Fibroblast of upper back skin (primary cell): ENCODE results near the gene CNIH1.

Experiments
- DNase-seq: peaks from one replicate; pipeline ENCODE4 v3.0.0-alpha.2; 2013

The CNIH1 gene

GRCh38 chr14:54440873-54441868 is at the start of gene CNIH1:
TSS of gene CNIH1 (minus strand) at chr14:54441374. CDS start at chr14:54441327, 47 bp downstream.
- peak; percentile 92 for DNase-seq

- DNase-seq: no peak
Observed at GRCh38 chr14:54490445-54491175, 49.4 kb upstream of the CNIH1 start.

GRCh38 chr14:54489731-54490444 is 48.7 kb upstream of the CNIH1 start:
- DNase-seq: no peak

- no peak for DNase-seq
Observed at GRCh38 chr14:54489318-54489683, 48.1 kb upstream of the CNIH1 start.

GRCh38 chr14:54488646-54489317 is 47.6 kb upstream of the CNIH1 start, which contains the start of gene GMFB:
TSS of gene GMFB (minus strand) at chr14:54488980. CDS start at chr14:54488927, 53 bp downstream.
- peak; percentile 90 for DNase-seq

GRCh38 chr14:54488318-54488645 is 47.1 kb upstream of the CNIH1 start:
- DNase-seq: no peak

- peak; percentile 49 for DNase-seq
Observed at GRCh38 chr14:54487771-54488170, 46.6 kb upstream of the CNIH1 start.

GRCh38 chr14:54486685-54487084 is 45.5 kb upstream of the CNIH1 start:
- peak; percentile 19 for DNase-seq

GRCh38 chr14:54483846-54484245 is 42.7 kb upstream of the CNIH1 start:
- peak; percentile 23 for DNase-seq

- no peak for DNase-seq
Observed at GRCh38 chr14:54483073-54483745, 42.0 kb upstream of the CNIH1 start.

- no peak for DNase-seq
Observed at GRCh38 chr14:54481695-54482094, 40.5 kb upstream of the CNIH1 start.

- DNase-seq: no peak
Observed at GRCh38 chr14:54480830-54481562, 39.8 kb upstream of the CNIH1 start.

GRCh38 chr14:54478636-54479215 is 37.6 kb upstream of the CNIH1 start:
- no peak for DNase-seq

GRCh38 chr14:54475911-54476310 is 34.7 kb upstream of the CNIH1 start:
- DNase-seq: peak; percentile 47

- DNase-seq: no peak
Observed at GRCh38 chr14:54475187-54475899, 34.2 kb upstream of the CNIH1 start.

GRCh38 chr14:54474232-54474793 is 33.1 kb upstream of the CNIH1 start:
- no peak for DNase-seq

GRCh38 chr14:54472315-54472714 is 31.1 kb upstream of the CNIH1 start:
- DNase-seq: no peak

- DNase-seq: no peak
Observed at GRCh38 chr14:54471641-54472040, 30.5 kb upstream of the CNIH1 start.

GRCh38 chr14:54470701-54471100 is 29.5 kb upstream of the CNIH1 start:
- no peak for DNase-seq

- DNase-seq: no peak
Observed at GRCh38 chr14:54467280-54467679, 26.1 kb upstream of the CNIH1 start.
